Thymus (tissue), 11 donors: ENCODE data around the gene PTDSS2. TPM values are rescaled to one million over a fixed set of nuclear protein-coding genes. Genes with fewer than 3 reads are reported as not detected.
"Not testable (repeated sequence)": the region's sequence is repeated elsewhere in the genome, so short reads cannot be mapped to it uniquely, and the experiment has no call there.

ENCODE experiments used
- DNase-seq, 9 donors: peaks; one replicate each; pipeline ENCODE4 v3.0.0-alpha.2; 2013; ENCODE audit warnings: low spot score in 9 of 9, low read depth in 6 of 9, missing footprints in 1 of 9
- H3K27ac ChIP-seq, 2 donors: one replicate each; pipeline ENCODE4 v1.5.1; 2013; ENCODE audit warnings: control low read depth in 1 of 2, low read depth in 1 of 2, low read length in 1 of 2, mild to moderate bottlenecking in 1 of 2, moderate library complexity in 1 of 2
- H3K27me3 ChIP-seq, 2 donors: one replicate each; pipeline ENCODE4 v1.5.1; 2013; ENCODE audit warnings: low read length in 1 of 2; ENCODE audit not compliant: control insufficient read depth in 2 of 2, insufficient read depth in 1 of 2
- H3K36me3 ChIP-seq, 2 donors: one replicate each; pipeline ENCODE4 v1.5.1; 2013; ENCODE audit warnings: low read length in 1 of 2, mild to moderate bottlenecking in 1 of 2, moderate library complexity in 1 of 2; ENCODE audit not compliant: control insufficient read depth in 2 of 2, insufficient read depth in 2 of 2
- H3K4me1 ChIP-seq, 2 donors: one replicate each; pipeline ENCODE4 v1.5.1; 2013; ENCODE audit warnings: low read length in 2 of 2; ENCODE audit not compliant: control insufficient read depth in 2 of 2, insufficient read depth in 2 of 2
- H3K4me3 ChIP-seq, 2 donors: one replicate each; pipeline ENCODE4 v1.5.1; 2013; ENCODE audit warnings: low read length in 2 of 2, control low read depth in 1 of 2, mild to moderate bottlenecking in 1 of 2
- H3K9me3 ChIP-seq, 2 donors: one replicate each; pipeline ENCODE4 v1.5.1; 2013; ENCODE audit warnings: low read length in 1 of 2, mild to moderate bottlenecking in 1 of 2; ENCODE audit not compliant: control insufficient read depth in 2 of 2, insufficient read depth in 1 of 2
- WGBS: extraction: QIAGEN DNeasy Blood & Tissue Kit; methylation state at CpG from one replicate; pipeline ENCODE4 v1.1.7; 2013; 5-methylcytosine and 5-hydroxymethylcytosine counted together
- polyA plus RNA-seq: library from polyadenylated mRNA; stranded (reverse); fragments of 200-250 nt; gene quantifications from one replicate; pipeline ENCODE4 v1.2.3, GENCODE V29; 2013
- total RNA-seq: library from RNA; stranded (reverse); fragments of 120-200 nt; gene quantifications from one replicate; pipeline ENCODE4 v1.2.4, GENCODE V29; 2013
- donor health status: healthy.

The PTDSS2 gene
- total and polyA plus RNA-seq, 2 donors, result 12.1 to 24.1 TPM

DNA sequence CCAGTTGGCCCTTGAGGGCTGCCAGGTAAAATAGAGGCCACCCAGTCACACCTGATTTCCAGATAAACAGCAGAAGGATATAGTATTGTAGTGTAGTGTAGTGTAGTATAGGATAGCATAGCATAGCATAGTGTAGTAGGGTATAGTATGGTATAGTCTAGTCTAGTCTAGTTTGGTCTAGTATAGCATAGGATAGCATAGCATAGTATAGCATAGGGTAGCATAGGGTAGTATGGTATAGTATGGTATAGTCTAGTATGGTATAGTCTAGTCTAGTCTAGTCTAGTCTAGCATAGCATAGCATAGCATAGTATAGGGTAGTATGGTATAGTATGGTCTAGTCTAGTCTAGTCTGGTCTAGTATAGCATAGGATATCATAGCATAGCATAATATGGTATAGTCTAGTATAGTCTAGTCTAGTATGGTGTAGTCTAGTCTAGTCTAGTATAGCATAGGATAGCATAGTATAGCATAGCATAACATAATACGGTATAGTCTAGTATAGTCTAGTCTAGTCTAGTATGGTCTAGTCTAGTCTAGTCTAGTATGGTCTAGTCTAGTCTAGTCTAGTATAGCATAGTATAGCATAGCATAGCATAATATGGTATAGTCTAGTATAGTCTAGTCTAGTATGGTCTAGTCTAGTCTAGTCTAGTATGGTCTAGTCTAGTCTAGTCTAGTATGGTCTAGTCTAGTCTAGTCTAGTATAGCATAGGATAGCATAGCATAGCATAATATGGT, 14.9 kb upstream of the PTDSS2 start:
- H3K27ac ChIP-seq, H3K27me3 ChIP-seq, H3K36me3 ChIP-seq, DNase-seq, H3K4me3 ChIP-seq, H3K4me1 ChIP-seq: not testable (repeated sequence)
- peaks cover 0 to 10% of the 10 kb centered on the region in 2 donors for H3K9me3 ChIP-seq
- 100% methylated on average over 1 of the region's 1 CpG for WGBS

DNA sequence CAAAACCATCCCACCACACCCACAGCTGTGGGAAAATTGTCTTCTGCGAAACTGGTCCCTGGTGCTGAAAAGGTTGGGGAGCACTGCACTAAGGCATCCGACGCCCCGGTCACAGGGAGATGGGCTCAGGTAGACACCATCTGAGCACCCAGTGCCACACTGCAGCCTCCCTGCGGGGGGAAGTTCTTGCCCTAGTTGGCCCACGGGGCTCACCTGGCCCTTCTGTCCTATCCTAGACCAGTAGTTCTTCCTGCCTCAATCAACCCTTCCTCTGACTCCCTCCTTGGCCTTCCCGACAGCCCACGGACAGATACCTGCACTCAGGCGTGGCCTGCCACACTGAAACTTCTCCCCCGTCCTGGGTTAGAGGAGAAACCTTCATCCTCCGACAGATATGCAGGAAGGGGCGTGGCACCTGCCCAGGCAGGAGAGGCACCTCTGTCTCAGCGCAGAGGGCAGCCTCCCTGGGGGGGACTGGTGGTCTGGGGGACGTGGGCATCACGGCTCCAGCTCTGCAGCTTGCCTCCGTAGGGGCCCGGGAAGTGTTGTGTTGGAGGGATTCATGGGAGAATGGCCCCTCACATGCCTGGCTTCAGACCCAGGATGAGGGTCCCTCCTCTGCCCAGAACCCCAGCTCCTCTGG, 12.7 kb upstream of the PTDSS2 start:
- H3K27me3 ChIP-seq, result peaks cover 0 to 11% of the 10 kb centered on the region in 2 donors
- peaks cover 0 to 1% of the 10 kb centered on the region in 2 donors for H3K9me3 ChIP-seq
- no peaks in the 10 kb centered on the region for H3K36me3 ChIP-seq
- H3K4me1 ChIP-seq, result peaks cover 6 to 10% of the 10 kb centered on the region in 2 donors
- WGBS, result 87% methylated on average over 17 of the region's 17 CpGs
- no peak for DNase-seq
- no peak overlapping the region for H3K4me3 ChIP-seq
- no peak overlapping the region for H3K27ac ChIP-seq

DNA sequence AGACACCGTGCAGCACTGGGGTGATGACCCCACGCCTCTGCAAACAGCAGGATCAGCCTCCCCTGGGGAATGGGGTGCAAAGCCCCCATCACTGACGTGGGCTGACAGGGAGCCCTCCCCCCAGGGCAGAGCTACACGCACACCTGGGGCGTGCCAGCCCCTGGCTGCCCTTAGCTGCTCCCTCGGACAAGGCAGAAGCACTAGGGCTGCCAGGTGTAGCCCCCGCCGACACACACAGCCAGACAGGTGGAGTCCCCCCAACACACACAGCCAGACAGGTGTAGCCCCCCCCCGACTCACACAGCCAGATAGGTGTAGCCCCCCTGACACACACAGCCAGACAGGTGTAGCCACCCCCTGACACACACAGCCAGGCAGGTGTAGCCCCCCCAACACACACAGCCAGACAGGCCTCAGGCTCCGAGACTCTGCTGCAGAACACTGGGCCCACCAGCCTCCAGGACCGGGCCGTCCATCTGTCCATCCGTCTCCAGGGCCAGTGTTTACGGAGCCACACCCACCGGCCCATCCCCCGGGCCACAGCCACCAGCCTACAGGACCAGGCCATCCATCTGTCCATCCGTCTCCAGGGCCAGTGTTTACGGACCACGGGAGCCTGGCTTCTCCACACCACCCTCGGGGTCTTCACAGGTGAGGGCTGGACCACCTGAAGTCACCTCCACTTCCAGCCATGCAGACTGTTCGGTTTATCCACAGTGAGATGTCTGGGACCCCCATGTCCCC, 11.8 kb upstream of the PTDSS2 start:
- H3K9me3 ChIP-seq, result no peaks in the 10 kb centered on the region
- 95% methylated on average over 21 of the region's 21 CpGs for WGBS
- DNase-seq, result no peak
- H3K36me3 ChIP-seq, result no peaks in the 10 kb centered on the region
- no peak overlapping the region for H3K4me3 ChIP-seq
- peaks cover 6 to 12% of the 10 kb centered on the region in 2 donors for H3K4me1 ChIP-seq
- no peak overlapping the region for H3K27ac ChIP-seq
- H3K27me3 ChIP-seq, result peaks cover 0 to 16% of the 10 kb centered on the region in 2 donors

DNA sequence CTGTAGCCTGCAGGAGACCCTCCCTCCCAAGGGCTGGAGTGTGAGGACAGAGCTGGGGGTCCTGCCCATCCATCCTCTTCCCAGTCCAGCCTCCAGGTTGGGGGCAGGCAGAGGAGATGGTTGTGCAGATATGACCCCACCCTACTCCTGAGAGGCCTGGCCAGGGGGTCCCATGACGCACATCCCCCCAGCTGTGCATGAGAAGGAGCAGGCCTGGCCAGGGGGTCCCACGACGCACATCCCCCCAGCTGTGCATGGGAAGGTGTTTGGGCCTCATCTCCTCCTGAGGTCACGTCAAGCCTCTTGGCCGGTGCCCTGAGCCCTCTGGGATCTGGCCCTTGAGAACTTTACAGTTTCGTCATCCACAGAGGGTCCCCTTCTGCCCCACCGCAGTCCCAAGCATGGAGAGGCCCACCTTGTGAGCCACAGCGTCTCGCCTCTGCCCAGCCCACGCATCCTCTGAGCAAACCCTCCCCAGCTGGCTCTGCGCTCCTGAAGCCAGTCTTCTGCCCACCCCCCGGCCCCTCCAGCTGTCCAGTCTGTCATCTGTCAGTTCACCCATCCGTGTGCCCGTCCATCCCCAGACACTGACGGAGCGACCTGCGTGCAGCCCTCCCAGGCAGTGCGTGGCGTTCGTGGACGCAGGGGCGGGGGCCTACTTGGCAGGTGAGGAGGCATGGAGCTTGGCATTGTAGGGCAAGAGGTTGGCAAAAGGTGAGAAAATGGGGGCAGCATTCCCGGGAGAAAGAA, 10.6 kb upstream of the PTDSS2 start:
- no peaks in the 10 kb centered on the region for H3K9me3 ChIP-seq
- peaks cover 0 to 19% of the 10 kb centered on the region in 2 donors for H3K27me3 ChIP-seq
- H3K4me3 ChIP-seq, result no peak overlapping the region
- H3K4me1 ChIP-seq, result peaks cover 6 to 12% of the 10 kb centered on the region in 2 donors
- no peak for DNase-seq
- H3K27ac ChIP-seq, result no peak overlapping the region
- no peaks in the 10 kb centered on the region for H3K36me3 ChIP-seq
- 95% methylated on average over 23 of the region's 23 CpGs for WGBS

DNA sequence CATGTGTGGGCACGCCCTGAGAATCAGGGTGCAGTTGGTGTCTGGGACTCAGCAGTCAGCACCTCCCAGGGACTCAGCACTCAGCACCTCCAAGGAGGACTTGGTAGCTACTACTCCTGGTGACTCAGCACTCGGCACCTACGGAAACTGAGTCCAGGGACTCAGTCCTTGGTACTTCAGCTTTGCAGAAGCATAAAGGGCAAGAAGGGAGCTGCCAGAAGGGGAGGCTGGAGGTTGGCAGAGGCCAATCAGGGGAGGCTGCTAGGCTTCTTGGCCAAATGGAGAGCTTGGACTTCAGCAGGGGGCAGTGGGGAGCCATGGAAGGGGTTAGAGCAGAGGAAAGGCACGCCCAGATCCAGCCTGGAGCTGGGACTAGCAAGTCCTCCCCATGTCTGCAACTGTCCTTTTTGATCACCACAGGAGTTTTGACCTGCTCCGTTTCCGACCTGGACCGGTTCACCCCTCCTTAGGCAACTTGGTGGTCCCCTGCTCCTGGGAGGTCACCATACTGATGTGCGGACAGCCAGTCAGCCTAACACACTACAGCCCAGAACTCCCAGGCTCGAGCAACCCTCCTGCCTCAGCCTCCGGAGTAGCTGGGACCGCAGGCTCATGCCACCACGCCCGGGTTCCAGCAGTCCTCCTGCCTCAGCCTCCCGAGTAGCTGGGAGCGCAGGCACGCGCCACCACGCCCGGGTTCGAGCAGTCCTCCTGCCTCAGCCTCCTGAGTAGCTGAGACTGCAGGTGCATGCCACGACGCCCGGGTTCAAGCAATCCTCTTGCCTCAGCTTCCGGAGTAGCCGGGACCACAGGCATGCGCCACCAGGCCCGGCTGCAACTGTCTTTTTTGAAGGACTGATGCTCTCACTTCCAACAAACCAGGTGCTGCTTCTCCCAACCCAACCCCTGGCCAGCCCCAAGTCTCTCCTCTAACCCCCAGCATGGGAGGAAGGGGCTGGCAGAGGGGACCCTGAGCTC, 9.7 kb upstream of the PTDSS2 start:
- Histone ChIP-seq H3K27me3 (peaks cover 0 to 20% of the 10 kb centered on the region in 2 donors), H3K4me3 (peak overlapping the region in 1 of 2 donors; percentile 37), H3K36me3 (no peaks in the 10 kb centered on the region), H3K9me3 (no peaks in the 10 kb centered on the region), H3K27ac (no peak overlapping the region), H3K4me1 (peaks cover 6 to 12% of the 10 kb centered on the region in 2 donors)
- 95% methylated on average over 27 of the region's 27 CpGs for WGBS
- no peak for DNase-seq

DNA sequence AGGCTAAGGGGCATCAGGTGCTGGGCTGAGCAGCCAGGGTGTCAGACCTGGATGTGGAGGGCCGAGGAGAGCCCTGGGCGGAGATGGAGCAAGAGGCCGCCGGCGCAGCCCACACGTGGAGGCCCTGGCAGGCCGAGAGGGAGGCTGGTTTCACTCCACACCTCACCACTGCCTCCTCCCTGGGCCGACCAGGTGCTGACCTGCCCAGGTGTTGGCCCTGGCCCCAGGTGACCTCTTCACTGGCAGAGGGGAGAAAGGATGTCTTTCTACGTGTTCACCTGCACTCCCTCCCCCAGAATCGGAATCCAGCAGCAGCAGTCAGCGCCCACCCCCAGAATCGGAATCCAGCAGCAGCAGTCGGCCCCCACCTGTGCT, 9.0 kb upstream of the PTDSS2 start:
- peaks cover 0 to 23% of the 10 kb centered on the region in 2 donors for H3K27me3 ChIP-seq

DNA sequence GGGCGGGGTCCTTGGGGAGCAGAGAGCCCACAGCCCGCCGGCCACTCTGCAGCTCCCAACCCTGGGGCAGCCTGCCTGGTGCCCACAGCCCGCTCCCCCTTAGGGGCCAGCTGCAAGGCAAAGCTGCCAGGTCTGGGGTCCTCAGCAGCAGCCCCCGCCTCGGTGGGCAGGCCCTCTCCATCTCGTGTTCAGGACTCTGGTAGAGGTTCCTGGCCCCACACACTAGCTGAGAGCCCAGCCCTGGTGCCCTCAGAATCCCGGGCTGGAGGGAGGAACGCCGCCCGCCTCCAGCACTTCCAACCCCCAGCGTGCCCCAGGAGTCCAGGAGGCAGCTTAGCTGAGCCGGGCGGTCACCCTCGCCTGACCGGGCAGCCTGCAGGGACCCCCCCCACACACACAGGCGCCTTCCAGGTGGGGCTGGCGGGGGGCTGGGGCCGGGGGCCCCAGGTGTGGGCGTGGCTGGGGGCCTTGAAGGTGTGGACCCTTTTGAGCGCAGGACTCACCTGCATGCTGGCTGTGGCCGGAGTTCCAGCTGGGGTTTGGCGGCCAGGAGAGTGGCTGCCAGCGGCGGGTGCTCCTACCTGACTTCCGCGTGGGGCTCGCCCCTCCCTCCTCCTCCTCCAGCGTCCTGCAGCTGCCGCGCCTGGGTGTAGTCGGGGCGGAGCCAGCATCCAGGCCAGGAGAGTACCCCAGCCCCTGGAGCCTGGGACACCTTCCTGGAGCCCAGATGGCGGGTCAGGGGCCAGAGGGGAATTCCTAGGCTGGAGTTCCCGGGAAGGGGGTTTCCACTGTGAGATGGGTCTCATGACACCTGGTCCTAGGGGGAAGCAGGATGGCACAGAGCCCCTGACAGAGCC, 8.4 kb upstream of the PTDSS2 start, which contains the start of gene ANO9:
Gene ANO9 (minus strand): TSS at position 594 of the 857 bp plus-strand sequence. CDS start 85 bp downstream, at position 509.
- DNase-seq, result peak in 5 of 9 donors; percentile 29 to 74 (median 49)
- 26% methylated on average over 35 of the region's 35 CpGs for WGBS
- Histone ChIP-seq H3K36me3 (no peaks in the 10 kb centered on the region), H3K27ac (peak within 1 kb of the TSS in 1 of 2 donors; percentile 41), H3K4me1 (peaks cover 6 to 12% of the 10 kb centered on the region in 2 donors), H3K9me3 (no peaks in the 10 kb centered on the region), H3K27me3 (peaks cover 0 to 23% of the 10 kb centered on the region in 2 donors), H3K4me3 (peak within 1 kb of the TSS; percentile 37 to 54)

More for the DNA sequence above, 9.0 kb upstream of the PTDSS2 start:
- WGBS, result 87% methylated on average over 13 of the region's 13 CpGs
- H3K4me1 ChIP-seq, result peaks cover 6 to 12% of the 10 kb centered on the region in 2 donors
- peak overlapping the region in 1 of 2 donors; percentile 37 for H3K4me3 ChIP-seq
- DNase-seq, result no peak
- H3K27ac ChIP-seq, result no peak overlapping the region
- H3K36me3 ChIP-seq, result no peaks in the 10 kb centered on the region
- no peaks in the 10 kb centered on the region for H3K9me3 ChIP-seq
